GM23338 (cell line): ENCODE data around the gene HTT-AS. TPM values are rescaled to one million over a fixed set of nuclear protein-coding genes. Genes with fewer than 3 reads are reported as not detected.

ENCODE experiments used
- ATAC-seq: fragments of 200-7000 bp; cut with Tn5 transposase; 3 replicates; pipeline ENCODE4 v1.9.1; 2020
- DNase-seq: peaks from one replicate; pipeline ENCODE4 v3.0.0-alpha.2; 2015; ENCODE audit warnings: low spot score
- H2AFZ ChIP-seq: fragments of 200-600 bp; sonication (generic); 2 replicates; pipeline ENCODE4 v1.8.0; 2016; ENCODE audit warnings: antibody characterized with exemption, mild to moderate bottlenecking, moderate library complexity
- H3F3A ChIP-seq: fragments of 200-600 bp; sonication (generic); replicated peaks from 2 replicates; pipeline ENCODE4 v1.8.0; 2017; ENCODE audit warnings: antibody characterized with exemption, mixed run types, low read depth
- H3K27ac ChIP-seq: fragments of 200-600 bp; sonication (generic); 2 replicates; pipeline ENCODE4 v1.6.1; 2016; ENCODE audit warnings: low read depth
- H3K27me3 ChIP-seq: fragments of 200-600 bp; sonication (generic); 2 replicates; pipeline ENCODE4 v1.8.0; 2016; ENCODE audit warnings: mild to moderate bottlenecking, mixed run types, moderate library complexity; ENCODE audit not compliant: insufficient read depth
- H3K36me3 ChIP-seq: fragments of 200-600 bp; sonication (generic); 2 replicates; pipeline ENCODE4 v1.8.0; 2016; ENCODE audit warnings: mild to moderate bottlenecking; ENCODE audit not compliant: insufficient read depth
- H3K4me1 ChIP-seq: fragments of 200-600 bp; sonication (generic); 2 replicates; pipeline ENCODE4 v1.8.0; 2016; ENCODE audit warnings: mild to moderate bottlenecking, moderate library complexity; ENCODE audit not compliant: insufficient read depth
- H3K4me2 ChIP-seq: fragments of 200-600 bp; sonication (generic); 2 replicates; pipeline ENCODE4 v1.7.1; 2017; ENCODE audit warnings: mixed run types
- H3K4me3 ChIP-seq: fragments of 200-600 bp; sonication (generic); 2 replicates; pipeline ENCODE4 v1.6.1; 2016; ENCODE audit warnings: mixed run types
- H3K79me2 ChIP-seq: fragments of 200-600 bp; sonication (generic); replicated peaks from 2 replicates; pipeline ENCODE4 v1.8.0; 2017; ENCODE audit warnings: mild to moderate bottlenecking; ENCODE audit not compliant: insufficient read depth
- H3K9me2 ChIP-seq: fragments of 200-600 bp; sonication (generic); 2 replicates; pipeline ENCODE4 v1.8.0; 2017; ENCODE audit not compliant: insufficient read depth
- H4K20me1 ChIP-seq: fragments of 200-600 bp; sonication (generic); replicated peaks from 2 replicates; pipeline ENCODE4 v1.8.0; 2017; ENCODE audit warnings: mild to moderate bottlenecking; ENCODE audit not compliant: insufficient read depth
- H3K27ac Mint-ChIP-seq: 2 replicates; pipeline ENCODE4 v1.8.0; 2020; ENCODE audit warnings: inconsistent platforms, mild to moderate bottlenecking, moderate library complexity, mixed read lengths
- H3K27me3 Mint-ChIP-seq: 3 replicates; pipeline ENCODE4 v1.8.0; 2022; ENCODE audit warnings: low read depth, mild to moderate bottlenecking, moderate library complexity, mixed read lengths, inconsistent platforms; ENCODE audit not compliant: insufficient read depth, poor library complexity
- H3K36me3 Mint-ChIP-seq: 3 replicates; pipeline ENCODE4 v1.8.0; 2021; ENCODE audit warnings: low read depth, mild to moderate bottlenecking, inconsistent platforms, moderate library complexity, mixed read lengths
- H3K4me1 Mint-ChIP-seq: 3 replicates; pipeline ENCODE4 v1.8.0; 2020; ENCODE audit warnings: mild to moderate bottlenecking, inconsistent platforms, mixed read lengths
- H3K4me3 Mint-ChIP-seq: 3 replicates; pipeline ENCODE4 v1.8.0; 2021; ENCODE audit warnings: moderate library complexity, mild to moderate bottlenecking, inconsistent platforms, mixed read lengths
- H3K9me3 Mint-ChIP-seq: 3 replicates; pipeline ENCODE4 v1.8.0; 2020; ENCODE audit warnings: moderate library complexity, mild to moderate bottlenecking, inconsistent platforms, mixed read lengths
- CREB1 ChIP-seq: fragments of 250-450 bp; sonication (Bioruptor Pico); IDR thresholded peaks from 2 replicates; pipeline ENCODE4 v1.5.0; 2020; ENCODE audit warnings: low read depth, mild to moderate bottlenecking, moderate library complexity
- ETS1 ChIP-seq: IDR thresholded peaks from 2 replicates; pipeline ENCODE4 v1.6.1; 2016; ENCODE audit warnings: antibody characterized with exemption
- EZH2 ChIP-seq: fragments of 200-600 bp; sonication (generic); IDR thresholded peaks from one replicate; pipeline ENCODE4 v1.8.0; 2017; ENCODE audit warnings: antibody characterized with exemption, mild to moderate bottlenecking, low read depth; ENCODE audit not compliant: unreplicated experiment
- EZH2phosphoT487 ChIP-seq: fragments of 200-600 bp; sonication (generic); IDR thresholded peaks from one replicate; pipeline ENCODE4 v1.8.1; 2018; ENCODE audit warnings: antibody characterized with exemption; ENCODE audit not compliant: unreplicated experiment
- POLR2AphosphoS5 ChIP-seq: IDR thresholded peaks from 2 replicates; pipeline ENCODE4 v1.6.1; 2016; ENCODE audit warnings: antibody characterized with exemption, low read depth
- STAT1 ChIP-seq: IDR thresholded peaks from one replicate; pipeline ENCODE4 v1.6.1; 2016; ENCODE audit warnings: antibody characterized with exemption; ENCODE audit not compliant: unreplicated experiment
- ZNF114 ChIP-seq: fragments of 250-450 bp; sonication (Bioruptor Pico); IDR thresholded peaks from 2 replicates; pipeline ENCODE4 v1.5.0; 2020; ENCODE audit warnings: mild to moderate bottlenecking, moderate library complexity
- ZNF331 ChIP-seq: fragments of 250-450 bp; sonication (Bioruptor Pico); IDR thresholded peaks from 2 replicates; pipeline ENCODE4 v1.5.0; 2020; ENCODE audit warnings: low read depth, mild to moderate bottlenecking, moderate library complexity
- ZNF462 ChIP-seq: fragments of 250-450 bp; sonication (Bioruptor Pico); IDR thresholded peaks from 2 replicates; pipeline ENCODE4 v1.5.0; 2020; ENCODE audit warnings: mild to moderate bottlenecking, moderate library complexity
- polyA plus RNA-seq: library from polyadenylated mRNA; unstranded; fragments of >200 nt; fragmentation: Nextera tagmentation; extraction: Ambion mirVana; gene quantifications from 2 replicates; pipeline ENCODE4 v1.2.1, GENCODE V29; 2016
- total RNA-seq: library from RNA; depleted of rRNA; stranded (reverse); fragments of >200 nt; shearing (Covaris generic); gene quantifications from 2 replicates; pipeline ENCODE4 v1.2.3, GENCODE V29; 2014

The HTT-AS gene
- total and polyA plus RNA-seq, 2 experiments from 2014 or later, result not detected

DNA sequence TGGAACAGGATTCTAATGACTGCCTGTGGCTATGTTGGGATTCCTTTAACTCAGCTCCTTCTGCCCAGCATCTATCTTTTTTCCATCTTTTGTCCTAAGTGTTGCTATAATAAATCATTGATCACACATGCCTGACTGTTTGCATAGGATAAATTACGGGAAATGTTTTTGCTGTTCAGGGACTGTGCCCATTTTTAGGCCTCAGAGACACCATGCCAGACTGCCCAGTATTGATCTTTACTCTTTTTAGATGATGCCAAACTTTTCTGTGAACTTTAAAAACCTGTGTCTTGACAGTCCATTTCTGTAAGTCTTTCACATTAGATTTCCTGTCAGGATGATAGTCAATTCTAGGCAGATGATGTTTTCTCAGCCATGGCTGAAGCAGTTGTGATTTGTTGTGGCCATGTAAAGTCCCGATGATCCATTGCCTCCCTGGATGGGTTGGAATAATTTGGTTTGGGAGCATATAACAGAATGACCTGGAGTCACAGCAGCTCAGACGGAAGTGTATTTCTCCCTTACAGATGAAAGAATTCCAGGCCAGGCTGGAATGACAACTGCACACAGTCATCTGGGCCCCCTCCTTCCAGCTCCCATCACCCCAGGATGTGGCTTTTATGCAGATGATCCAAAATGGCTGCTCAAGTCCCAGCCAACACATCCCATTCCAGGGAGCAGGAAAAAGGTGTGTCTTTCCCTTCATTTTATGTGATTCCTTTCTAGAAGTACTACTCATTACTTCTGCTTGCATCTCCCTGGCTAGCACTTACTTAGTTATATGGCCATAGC lies 3.4 kb downstream of the HTT-AS start:
- Mint-ChIP-seq H3K27ac (no peak overlapping the region), H3K4me3 (no peak overlapping the region)
- no peak for ATAC-seq

More for the DNA sequence above, 3.4 kb downstream of the HTT-AS start:
- H3K36me3 Mint-ChIP-seq, result no peaks in the 10 kb centered on the region
- Histone ChIP-seq H2AFZ (no peak overlapping the region), H3K4me2 (no peak overlapping the region), H3K27ac (no peak overlapping the region), H3K9me2 (no peaks in the 10 kb centered on the region), H3K4me3 (no peak overlapping the region), H3K4me1 (peaks cover 4% of the 10 kb centered on the region), H3K36me3 (no peaks in the 10 kb centered on the region), H3K27me3 (no peaks in the 10 kb centered on the region), H4K20me1 (no peaks in the 10 kb centered on the region; the same call in 1 of the 2 replicates), H3F3A (no peaks in the 10 kb centered on the region), H3K79me2 (peaks cover 4% of the 10 kb centered on the region)
- H3K4me1 Mint-ChIP-seq, result peaks cover 8% of the 10 kb centered on the region
- peak; percentile 22 for DNase-seq
- no peaks in the 10 kb centered on the region for H3K9me3 Mint-ChIP-seq
- peaks cover 6% of the 10 kb centered on the region for H3K27me3 Mint-ChIP-seq
- TF ChIP-seq POLR2AphosphoS5, result no peak
- no peak for TF ChIP-seq ZNF462
- TF ChIP-seq EZH2, result no peak
- no peak for TF ChIP-seq ZNF331
- no peak for TF ChIP-seq ETS1
- TF ChIP-seq STAT1, result no peak
- no peak for TF ChIP-seq ZNF114 (CRISPR knock-in tag)
- TF ChIP-seq CREB1 (CRISPR knock-in tag), result no peak
- TF ChIP-seq EZH2phosphoT487, result no peak
